Stimulated activated CD4-positive, alpha-beta T cell treated with anti-CD3 and anti-CD28 coated beads, TNF-alpha, amount 100 ng/mL, for 48 hours (primary cell): ENCODE results near the gene POR.

Experiments used
- DNase-seq, 3 donors: peaks; one replicate each; pipeline ENCODE4 v3.0.0-alpha.2; 2020; ENCODE audit warnings: low read depth in 3 of 3

Gene POR

DNA sequence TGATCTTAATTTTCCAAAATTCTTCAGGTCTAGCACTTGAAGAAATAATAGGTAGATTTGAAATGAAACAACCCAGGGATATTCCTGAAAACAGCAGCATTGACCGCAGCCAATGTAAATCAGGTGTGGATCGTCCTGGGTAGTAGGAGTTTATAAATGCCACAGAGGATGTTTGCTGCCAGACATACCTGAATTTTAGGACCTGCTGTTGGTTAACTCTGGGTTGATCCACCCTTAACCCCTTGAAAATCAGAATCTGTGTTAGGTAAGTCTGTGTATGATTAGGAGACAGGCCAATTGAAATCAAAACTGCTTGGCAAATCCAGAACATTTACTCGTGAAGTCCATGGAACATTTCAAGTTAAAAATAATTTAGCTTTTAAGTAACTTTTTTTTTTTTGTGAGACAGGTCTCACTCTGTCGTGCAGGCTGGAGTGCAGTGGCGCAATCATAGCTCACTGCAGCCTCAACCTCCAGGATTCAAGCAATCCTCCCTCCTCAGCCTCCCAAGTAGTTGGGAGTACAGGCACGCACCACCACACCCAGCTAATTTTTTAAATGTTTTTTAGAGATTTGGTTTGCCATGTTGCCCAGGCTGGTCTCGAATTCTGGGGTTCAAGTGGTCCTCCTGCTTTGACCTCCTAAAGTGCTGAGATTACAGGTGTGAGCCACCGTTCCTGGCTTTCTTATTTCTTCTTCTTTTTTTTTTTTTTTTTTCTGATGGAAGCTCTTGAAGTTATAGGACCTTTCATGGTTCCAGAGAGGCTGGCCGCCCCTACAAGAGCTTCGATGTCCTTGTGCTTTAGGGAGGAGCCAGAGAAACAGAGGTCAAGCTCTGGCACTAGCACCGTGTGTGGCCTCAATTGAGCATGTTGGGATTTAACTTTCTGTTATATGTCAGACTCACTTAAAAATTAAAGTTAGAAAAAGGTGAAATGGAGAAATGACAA is 2.0 kb downstream of the POR start:
- no peak for DNase-seq

DNA sequence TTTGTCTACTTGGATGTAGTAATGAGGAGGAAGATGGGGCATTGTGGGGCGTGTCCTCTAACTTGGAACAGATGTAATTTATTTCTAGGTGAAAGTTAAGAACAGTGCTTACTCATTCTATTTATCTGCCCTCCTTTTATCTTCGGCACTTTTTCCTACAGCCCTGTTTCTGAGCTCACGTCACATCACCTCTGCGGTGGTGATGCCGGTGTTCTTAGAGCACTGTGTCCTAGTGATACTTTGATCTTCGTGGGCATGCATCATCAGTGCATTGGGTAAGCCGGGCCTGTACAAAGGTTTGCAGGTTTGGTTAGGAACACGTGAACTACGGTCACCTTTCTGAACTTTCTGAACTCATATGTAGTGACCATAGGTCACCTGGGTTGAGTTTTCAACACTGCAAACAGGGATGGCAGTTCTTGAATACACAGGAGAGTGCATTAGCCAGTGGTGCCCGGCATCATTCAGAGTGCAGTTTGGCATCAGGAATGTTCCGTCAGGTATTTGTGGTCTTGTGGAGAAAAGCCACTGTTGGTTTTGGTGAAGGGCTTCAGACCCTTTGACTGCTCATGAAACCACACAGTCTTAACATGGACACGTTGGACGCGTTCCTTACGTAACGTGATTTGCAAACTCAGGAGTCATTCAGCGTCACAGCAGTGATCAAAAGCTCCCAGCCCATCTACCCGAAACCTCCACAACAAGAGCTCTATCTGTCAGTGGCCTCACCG is 5.6 kb downstream of the POR start:
- peak in 2 of 3 donors; percentile 22 to 41 for DNase-seq

DNA sequence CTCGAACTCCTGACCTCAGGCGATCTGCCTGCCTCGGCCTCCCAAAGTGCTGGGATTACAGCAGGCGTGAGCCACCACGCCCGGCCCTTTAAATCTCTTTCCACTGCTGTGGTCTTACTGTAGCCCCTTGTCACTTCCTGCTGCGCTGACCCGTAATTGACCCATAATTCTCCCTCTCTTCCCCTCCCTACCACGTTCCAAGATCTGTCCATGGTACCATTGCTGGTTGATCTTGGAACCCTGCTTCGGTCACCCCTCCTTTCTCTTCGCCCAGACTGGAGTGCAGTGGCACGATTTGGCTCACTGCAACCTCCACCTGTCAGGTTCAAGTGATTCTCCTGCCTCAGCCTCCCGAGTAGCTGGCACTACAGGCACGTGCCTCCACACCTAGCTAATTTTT is 6.5 kb downstream of the POR start:
- no peak for DNase-seq

DNA sequence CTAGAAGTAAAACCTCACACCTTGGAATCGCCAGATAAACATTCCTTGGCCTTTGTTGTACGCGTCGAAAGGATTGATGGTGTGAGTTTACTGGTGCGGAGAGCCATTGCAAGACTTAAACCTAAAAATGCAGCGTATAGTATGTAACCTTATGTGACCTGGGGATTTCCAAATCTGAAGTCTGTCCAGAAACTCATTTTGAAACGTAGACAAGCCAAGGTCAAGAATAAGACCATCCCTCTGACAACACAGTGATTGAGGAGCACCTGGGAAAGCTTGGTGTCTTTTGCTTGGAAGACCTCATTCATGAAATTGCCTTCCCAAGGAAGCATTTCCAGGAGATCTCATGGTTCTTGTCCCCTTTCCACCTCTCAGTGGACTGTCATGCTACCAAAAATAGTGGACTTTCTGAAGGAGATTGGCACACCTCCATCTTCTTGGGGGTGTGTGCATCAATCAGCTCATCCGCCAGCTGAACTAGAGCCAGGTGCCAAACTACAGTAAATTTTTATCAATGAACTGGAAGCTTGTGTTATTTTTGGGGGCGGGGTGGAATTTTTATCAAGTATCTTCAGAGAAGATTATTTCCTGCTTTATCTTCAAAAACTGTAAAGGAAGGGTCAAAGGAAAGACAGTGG is 8.1 kb downstream of the POR start:
- no peak for DNase-seq

DNA sequence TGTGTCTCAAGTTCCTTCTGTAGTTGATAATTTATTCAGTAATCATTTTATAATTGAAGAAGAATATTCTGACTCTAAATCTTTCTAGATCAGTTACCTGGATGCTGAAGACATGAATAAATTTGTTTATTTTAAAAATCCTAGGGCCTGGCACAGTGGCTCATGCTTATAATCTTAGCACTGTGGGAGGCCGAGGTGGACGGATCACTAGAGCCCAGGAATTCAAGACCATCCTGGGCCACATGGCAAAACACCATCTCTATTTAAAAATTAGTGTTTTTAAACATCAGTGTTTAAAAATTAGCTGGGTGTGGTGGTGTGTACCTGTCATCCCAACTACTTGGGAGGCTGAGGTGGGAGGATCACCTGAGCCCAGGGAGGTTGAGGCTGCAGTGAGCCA is 9.3 kb downstream of the POR start:
- no peak for DNase-seq

DNA sequence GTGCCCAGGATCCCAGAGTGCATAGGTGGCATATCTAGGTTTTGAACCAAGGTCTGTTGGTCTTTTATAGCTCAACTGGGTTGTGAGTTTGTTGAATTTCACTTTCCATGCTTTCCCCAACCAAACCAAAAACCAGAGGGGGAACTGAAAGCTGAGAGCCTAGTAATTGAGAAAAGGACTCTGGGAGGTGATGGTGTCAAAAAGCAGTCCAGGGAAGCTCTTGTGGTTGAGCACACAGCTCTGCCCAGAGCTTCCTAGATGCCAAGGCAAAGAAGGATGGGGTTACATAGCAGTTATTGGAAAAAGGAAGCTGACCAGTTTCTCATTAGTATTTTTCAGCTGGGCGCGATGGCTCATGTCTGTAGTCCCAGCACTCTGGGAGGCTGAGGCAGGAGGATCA is 9.9 kb downstream of the POR start:
- DNase-seq: no peak

DNA sequence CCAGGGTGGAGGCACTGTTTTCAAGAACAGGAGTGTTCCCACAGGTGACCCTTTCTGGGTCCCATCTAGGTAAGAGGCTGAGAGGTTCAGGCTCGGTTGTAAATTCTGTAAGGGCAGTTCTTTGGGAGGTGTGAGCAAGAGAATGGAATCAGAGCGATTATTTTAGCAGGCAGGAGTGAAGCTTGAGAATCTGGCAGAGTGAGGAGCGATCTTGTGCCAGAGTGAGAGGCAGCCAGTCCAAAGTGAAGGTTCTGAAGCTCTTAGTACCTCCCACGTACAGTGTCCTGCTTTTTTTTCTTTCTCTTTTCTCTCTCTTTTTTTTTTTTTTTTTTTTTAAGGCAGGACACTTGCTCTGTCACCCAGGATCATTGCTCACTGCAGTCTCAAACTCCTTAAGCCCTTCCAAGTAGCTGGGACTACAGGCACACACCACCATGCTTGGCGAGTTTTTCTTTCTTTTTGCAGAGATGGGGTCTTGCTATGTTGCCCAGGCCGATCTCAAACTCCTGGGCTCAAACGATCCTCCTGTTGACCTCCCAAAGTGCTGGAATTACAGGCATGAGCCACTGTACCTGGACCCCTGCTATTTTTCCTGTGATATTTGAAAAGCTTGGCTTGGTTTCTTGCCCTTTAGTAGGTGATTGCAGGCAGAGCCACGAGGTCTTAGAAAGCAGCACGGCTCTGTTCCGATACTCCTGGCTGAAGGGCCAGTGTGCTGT is 10.9 kb downstream of the POR start:
- DNase-seq: no peak

DNA sequence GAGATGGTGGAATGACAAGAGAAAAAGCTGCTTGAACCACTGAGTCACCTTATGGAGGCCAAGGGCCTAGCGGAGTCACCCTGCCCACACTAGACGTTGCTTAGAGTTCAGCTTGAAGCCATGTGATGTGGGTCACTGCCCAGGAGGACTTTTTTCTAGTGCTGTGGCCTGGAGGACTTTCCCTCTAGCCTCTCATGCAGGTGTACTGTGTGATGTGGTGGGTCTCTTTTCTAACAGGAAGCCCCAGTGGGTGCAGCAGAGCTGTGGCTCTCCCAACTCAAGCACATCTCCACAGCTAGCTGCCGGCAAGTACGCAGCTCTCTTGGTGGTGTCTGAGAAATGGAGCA is 13.6 kb downstream of the POR start:
- no peak for DNase-seq

DNA sequence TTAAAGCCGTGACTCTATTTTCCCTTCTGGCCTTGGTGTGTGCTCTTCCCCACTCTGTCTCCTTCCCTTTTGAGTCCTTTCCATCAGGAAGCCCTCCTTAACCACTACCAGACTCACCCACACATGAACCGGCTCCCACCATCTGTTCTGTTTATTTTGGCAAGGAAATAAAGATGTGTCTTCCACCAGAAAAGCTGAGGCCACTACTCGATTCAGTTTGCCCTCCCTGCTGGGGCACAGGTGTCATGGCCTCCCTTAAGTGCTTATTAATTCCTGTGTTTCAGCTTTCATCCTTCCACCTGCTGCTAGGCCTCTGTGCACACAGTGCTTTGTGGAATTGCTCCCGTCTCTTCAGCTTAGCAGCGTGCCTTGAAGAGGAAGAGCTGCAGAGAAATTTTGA is 16.7 kb downstream of the POR start:
- no peak for DNase-seq

DNA sequence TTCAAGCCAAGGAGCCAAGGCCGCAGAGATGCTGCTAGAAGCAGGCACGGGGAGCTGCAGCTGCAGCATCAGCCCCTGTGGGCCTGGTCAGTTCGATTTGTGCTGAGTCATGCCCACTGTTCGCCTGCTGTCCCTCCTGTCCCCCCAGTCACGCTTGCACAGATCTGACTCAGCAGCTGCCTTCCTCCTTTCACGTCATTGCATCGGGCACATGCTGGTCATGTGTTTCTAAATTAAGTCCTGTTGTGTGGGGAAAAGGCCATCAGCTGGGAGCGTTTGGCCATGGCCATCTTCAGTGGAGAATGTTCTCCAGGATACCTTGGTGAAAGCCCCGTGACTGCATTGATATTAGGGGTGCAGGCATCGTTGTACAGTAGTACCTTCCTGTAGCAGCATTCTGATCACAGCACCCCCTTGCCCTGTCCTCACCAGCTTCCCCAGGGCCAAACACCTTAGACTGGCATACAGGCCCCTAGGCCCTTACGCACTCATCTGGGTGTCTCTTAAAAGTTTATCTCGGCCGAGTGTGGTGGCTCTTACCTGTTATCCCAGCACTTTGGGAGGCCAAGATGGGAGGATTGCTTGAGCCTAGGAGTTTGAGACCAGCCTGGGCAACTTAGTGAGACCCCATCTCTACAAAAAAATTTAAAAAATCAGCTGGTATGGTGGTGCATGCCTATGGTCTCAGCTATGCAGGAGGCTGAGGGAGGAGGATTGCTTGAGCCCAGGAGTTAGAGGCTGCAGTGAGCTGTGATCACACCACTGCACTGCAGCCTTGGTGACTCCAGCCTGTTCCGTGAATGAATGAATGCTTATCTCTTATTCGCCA is 23.2 kb downstream of the POR start:
- DNase-seq: no peak

DNA sequence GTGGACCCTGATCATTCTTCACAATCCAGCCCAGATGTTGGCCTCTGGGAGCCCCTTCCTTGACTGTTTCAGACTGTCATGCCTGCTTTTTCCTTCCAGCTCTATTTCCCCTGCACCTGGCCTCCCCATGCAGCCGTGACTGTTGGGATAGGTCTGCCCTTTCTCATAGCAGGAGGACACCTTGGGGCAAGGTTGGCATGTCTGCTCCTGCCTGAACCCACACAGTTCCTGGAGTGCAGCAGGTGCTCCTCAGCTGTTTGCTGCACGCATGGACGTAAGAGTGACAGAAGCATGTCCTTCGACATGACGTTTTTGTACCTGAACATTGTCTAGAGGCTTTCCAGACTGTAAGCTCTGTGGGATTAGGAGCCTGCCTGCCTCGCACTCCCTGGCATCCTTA is 24.0 kb downstream of the POR start:
- DNase-seq: no peak

DNA sequence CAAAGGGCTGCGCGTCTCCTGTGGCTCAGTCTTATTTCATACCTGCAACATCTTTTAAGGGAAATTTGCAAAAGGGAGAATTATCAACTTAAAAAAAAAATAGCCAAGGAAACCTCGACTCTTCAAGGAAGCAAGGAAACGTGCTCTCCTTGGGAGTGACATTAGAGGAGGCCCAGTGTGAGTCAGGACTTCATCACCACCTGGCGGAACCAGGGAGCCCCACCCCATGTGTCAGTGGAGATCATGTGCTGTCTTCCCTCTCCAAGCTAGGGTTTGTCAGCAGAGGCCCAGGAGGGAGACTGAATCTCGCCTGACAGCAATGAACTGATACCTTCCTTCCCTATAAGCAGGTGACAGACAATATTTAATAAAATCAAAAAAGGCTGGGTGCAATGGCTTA is 28.9 kb downstream of the POR start:
- no peak for DNase-seq

DNA sequence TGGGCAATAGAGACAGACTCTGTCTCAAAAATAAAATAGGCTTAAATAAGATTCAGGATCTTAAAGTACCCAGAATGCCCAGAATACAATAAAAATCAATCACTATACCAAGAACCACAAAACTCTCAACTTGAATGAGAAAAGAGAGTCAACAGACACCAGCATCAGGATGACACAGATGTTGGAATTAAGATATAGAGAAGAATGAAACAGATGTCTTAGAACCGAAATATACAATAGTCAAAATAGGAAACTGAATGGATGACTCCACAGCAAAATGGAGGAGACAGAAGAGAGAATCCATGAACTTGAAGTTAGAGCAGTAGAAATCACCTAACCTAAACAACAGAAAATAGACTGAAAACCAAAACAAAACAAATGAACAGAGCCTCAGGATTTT is 29.6 kb downstream of the POR start:
- DNase-seq: no peak

DNA sequence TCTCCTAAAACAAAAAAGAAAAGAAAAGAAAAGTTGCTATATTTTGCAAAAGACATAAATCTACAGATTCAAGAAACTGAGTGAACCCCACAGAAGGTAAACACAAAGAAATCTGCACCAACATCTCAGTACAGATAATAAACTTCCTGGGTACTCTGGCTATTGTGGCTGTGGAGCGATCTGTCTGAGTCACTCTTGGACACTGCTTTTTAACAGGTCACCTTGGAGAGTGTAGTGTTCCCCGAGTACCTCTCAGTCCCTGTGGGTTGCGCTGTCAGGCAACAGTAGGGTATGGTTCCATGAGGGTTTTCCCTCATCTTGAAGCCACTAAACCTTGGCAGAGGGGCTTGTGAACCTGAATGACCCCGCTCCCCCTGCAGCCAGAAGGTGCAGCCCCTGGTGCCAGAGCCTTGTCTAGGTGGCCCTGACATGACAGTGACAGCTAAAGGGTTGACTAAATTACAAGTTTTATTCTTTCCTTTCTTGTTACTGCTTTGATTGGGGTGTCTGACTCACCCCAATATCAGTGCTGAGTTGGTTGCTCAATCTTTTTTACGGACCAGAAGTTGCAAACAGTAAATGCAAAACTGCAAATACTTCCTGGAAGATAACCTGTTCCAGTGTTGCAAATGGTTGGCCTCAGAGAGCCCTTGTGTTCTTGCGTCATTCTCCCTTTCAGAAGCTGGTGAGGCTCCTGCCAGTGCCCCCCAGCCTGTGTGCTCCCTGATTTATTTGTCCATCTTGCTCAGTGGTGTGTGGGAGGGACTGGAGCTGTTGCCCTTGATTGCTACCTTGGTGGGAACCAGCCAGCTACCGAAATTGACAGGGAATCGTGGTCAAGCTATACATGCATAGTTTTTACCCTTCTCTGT is 30.6 kb downstream of the POR start:
- no peak for DNase-seq

DNA sequence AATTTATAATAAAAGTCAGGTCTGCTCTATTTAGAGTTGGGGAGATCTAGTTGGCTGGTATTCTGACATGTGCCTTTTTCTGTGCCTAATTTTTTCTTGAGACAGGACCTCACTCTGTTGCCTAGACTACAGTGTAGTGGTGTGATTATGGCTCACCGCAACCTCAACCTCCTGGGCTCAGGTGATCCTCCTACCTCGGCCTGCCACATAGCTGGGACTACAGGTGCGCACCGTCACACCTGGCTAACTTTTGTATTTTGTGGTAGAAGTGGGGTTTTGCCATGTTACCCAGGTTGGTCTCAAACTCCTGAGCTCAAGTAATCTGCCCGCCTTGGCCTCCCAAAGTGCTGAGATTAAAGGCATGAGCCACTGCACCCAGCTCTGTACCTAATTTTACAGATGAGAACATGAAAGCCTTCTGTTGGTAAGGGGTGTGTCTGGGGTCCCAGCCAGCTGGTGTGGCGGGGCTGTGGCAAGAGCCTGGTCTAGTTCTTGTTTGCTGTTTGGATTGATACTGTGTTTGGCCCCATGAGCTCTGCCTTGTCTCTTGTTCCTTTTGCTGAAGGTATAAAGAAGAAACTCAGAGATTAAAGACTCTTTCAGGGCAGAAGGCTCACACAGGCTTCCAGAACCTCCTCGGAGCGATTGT is 31.4 kb downstream of the POR start:
- no peak for DNase-seq

DNA sequence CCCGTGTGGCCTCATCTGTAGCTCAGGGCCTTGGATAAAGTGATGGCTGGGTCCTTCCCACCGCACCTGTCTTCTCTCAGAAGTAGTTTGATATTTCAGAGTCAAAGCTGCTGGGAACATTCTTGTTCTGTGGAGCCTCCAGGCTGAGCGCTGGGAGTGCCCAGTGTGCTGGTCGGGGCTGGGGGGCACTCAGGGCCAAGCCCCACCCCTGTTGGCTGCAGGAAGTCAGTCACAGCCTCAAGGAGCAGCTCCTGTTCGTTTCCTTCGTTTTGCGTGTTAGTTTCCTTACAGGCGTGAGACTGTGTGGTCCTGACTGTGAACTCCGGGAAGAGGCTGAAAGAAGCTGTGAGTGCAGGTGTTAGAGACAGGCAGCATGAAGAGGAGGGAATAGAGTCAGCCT is 33.2 kb downstream of the POR start:
- DNase-seq: no peak

DNA sequence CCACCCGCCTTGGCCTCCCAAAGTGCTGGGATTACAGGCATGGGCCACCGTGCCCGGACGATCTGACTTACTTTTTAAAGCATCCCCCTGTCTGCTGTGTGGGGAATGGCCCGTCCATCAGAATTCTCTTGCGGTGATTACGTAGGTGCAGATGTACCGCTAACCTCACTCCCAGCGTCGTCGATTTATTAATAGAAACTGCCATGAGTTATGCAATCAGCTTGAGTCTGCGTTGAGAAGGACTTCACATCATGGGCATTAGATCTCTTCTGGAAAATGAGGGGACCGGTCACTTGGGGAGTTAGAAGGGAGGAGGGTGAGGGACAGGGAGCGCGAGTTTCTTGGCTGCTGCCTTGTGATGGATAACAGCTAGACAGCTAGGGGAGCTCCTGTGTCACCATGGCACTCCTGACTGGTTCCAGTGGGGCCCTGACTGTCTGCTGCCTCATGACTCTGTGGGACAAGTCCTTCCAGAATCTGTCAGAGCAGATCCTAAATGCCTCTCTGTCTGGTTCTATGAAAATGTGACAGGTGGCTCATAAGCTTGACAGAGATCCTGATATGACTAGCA is 35.2 kb downstream of the POR start:
- no peak for DNase-seq

DNA sequence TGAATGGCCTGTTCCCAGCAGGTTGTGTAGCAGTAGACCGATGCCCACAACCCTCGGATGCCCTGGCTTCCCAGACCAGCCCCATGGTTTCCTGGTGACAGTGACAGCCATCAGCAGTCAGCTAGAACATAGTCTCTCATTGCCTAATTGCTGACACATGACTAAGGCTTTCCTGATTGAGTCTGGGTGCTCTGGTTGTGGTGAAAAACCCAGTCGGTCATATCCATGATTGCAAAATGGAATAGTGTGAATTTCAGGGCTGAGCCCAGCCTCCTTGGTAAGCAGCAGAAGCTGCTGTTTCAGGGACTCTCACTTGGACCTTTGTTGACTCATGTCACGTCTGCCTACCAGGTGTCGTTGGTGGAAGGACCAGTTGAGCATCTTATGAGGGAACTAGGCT is 36.6 kb downstream of the POR start:
- DNase-seq: no peak

DNA sequence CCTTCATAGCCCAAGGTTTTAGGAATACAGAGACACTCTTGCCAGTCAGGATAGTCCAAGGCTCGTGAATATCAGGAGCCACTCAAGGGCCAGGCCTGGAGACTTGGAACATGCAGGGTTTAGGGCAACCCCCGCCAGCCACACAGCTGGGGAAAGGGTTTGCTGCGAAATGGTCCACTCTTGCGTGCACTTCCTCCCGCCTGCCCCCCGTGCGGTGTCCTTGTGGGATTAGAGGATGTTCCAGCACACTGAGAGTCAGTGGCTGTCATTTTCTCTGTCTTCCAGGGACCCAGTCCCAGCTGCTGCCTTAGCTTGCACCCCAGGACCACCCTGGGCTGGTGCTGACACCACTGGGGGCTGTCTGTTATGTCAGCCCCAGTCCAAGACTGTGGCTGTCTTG is 38.5 kb downstream of the POR start:
- DNase-seq: no peak
